ENCODE data around the gene AKAP6.
"Not testable (repeated sequence)": the region's sequence is repeated elsewhere in the genome, so short reads cannot be mapped to it uniquely, and the experiment has no call there.

Gene AKAP6

GRCh38 chr14:32370714-32371113 is 41.6 kb downstream of the AKAP6 start:
- DNase-seq (ENCODE audit: low read depth in 2 of 2): no peak

- no peak for DNase-seq (ENCODE audit: low read depth in 2 of 2)
Measured at GRCh38 chr14:32372154-32372553, 43.1 kb downstream of the AKAP6 start.

- DNase-seq (ENCODE audit: low read depth in 2 of 2): not testable (repeated sequence)
Measured at GRCh38 chr14:32373174-32373573, 44.1 kb downstream of the AKAP6 start.

- no peak for DNase-seq (ENCODE audit: low read depth in 2 of 2)
Measured at GRCh38 chr14:32374155-32374554, 45.1 kb downstream of the AKAP6 start.

GRCh38 chr14:32375663-32376062 is 46.6 kb downstream of the AKAP6 start:
- DNase-seq (ENCODE audit: low read depth in 2 of 2): no peak

GRCh38 chr14:32377046-32377646 is 48.0 kb downstream of the AKAP6 start:
- no peak for DNase-seq (ENCODE audit: low read depth in 2 of 2)

GRCh38 chr14:32378284-32378683 is 49.2 kb downstream of the AKAP6 start:
- DNase-seq (ENCODE audit: low read depth in 2 of 2): no peak

GRCh38 chr14:32379447-32379846 is 50.3 kb downstream of the AKAP6 start:
- DNase-seq (ENCODE audit: low read depth in 2 of 2): no peak

GRCh38 chr14:32381869-32382268 is 52.8 kb downstream of the AKAP6 start:
- DNase-seq (ENCODE audit: low read depth in 2 of 2): no peak

- no peak for DNase-seq (ENCODE audit: low read depth in 2 of 2)
Measured at GRCh38 chr14:32382704-32383103, 53.6 kb downstream of the AKAP6 start.

GRCh38 chr14:32383364-32384009 is 54.4 kb downstream of the AKAP6 start:
- DNase-seq (ENCODE audit: low read depth in 2 of 2): no peak

- DNase-seq (ENCODE audit: low read depth in 2 of 2): no peak
Measured at GRCh38 chr14:32384464-32384863, 55.4 kb downstream of the AKAP6 start.

- not testable (repeated sequence) for DNase-seq (ENCODE audit: low read depth in 2 of 2)
Measured at GRCh38 chr14:32387295-32387694, 58.2 kb downstream of the AKAP6 start.

GRCh38 chr14:32393119-32393518 is 64.0 kb downstream of the AKAP6 start:
- no peak for DNase-seq (ENCODE audit: low read depth in 2 of 2)

- DNase-seq (ENCODE audit: low read depth in 2 of 2): no peak
Measured at GRCh38 chr14:32394038-32394437, 64.9 kb downstream of the AKAP6 start.

- DNase-seq (ENCODE audit: low read depth in 2 of 2): no peak
Measured at GRCh38 chr14:32396885-32397284, 67.8 kb downstream of the AKAP6 start.

- DNase-seq (ENCODE audit: low read depth in 2 of 2): no peak
Measured at GRCh38 chr14:32397861-32398640, 69.0 kb downstream of the AKAP6 start.

- no peak for DNase-seq (ENCODE audit: low read depth in 2 of 2)
Measured at GRCh38 chr14:32399920-32400319, 70.8 kb downstream of the AKAP6 start.

- no peak for DNase-seq (ENCODE audit: low read depth in 2 of 2)
Measured at GRCh38 chr14:32400480-32400879, 71.4 kb downstream of the AKAP6 start.

- DNase-seq (ENCODE audit: low read depth in 2 of 2): no peak
Measured at GRCh38 chr14:32403021-32403420, 73.9 kb downstream of the AKAP6 start.

GRCh38 chr14:32403688-32404087 is 74.6 kb downstream of the AKAP6 start:
- no peak for DNase-seq (ENCODE audit: low read depth in 2 of 2)

GRCh38 chr14:32404784-32405573 is 75.9 kb downstream of the AKAP6 start:
- DNase-seq (ENCODE audit: low read depth in 2 of 2): no peak
